Measurements from ENCODE around the gene COQ9.

Gene COQ9

GRCh38 chr16:57478396-57479204 lies 31.3 kb downstream of the COQ9 start:
- no peak for DNase-seq (ENCODE audit: extremely low read depth, insufficient read length)
- Histone ChIP-seq H3K4me3 (replicated peaks; ENCODE audit: low read depth, low read length) (no peak overlapping the region), H3K36me3 (ENCODE audit: control insufficient read depth, insufficient read depth, low read length) (no peaks in the 10 kb centered on the region; the same call in 1 of the 2 replicates), H3K27me3 (replicated peaks; ENCODE audit: control insufficient read depth, insufficient read depth, low read length) (no peaks in the 10 kb centered on the region; the same call in 1 of the 2 replicates)
- no peak for TF ChIP-seq CTCF (IDR thresholded peaks at IDR 0.05; ENCODE audit: insufficient read depth, low read length, poor library complexity, severe bottlenecking)

- TF ChIP-seq CTCF (IDR thresholded peaks at IDR 0.05; ENCODE audit: insufficient read depth, low read length, poor library complexity, severe bottlenecking), result no peak
- no peaks in the 10 kb centered on the region; the same call in 1 of the 2 replicates for H3K27me3 ChIP-seq (replicated peaks; ENCODE audit: control insufficient read depth, insufficient read depth, low read length)
- no peak for DNase-seq (ENCODE audit: extremely low read depth, insufficient read length)
- no peak overlapping the region for H3K4me3 ChIP-seq (replicated peaks; ENCODE audit: low read depth, low read length)
- H3K36me3 ChIP-seq (ENCODE audit: control insufficient read depth, insufficient read depth, low read length), result no peaks in the 10 kb centered on the region
Observed at GRCh38 chr16:57479205-57479975, 32.1 kb downstream of the COQ9 start.

GRCh38 chr16:57479976-57480753 lies 32.9 kb downstream of the COQ9 start:
- H3K27me3 ChIP-seq (replicated peaks; ENCODE audit: control insufficient read depth, insufficient read depth, low read length), result no peaks in the 10 kb centered on the region; the same call in 1 of the 2 replicates
- no peak overlapping the region for H3K4me3 ChIP-seq (replicated peaks; ENCODE audit: low read depth, low read length)
- H3K36me3 ChIP-seq (ENCODE audit: control insufficient read depth, insufficient read depth, low read length), result no peaks in the 10 kb centered on the region
- TF ChIP-seq CTCF (IDR thresholded peaks at IDR 0.05; ENCODE audit: insufficient read depth, low read length, poor library complexity, severe bottlenecking), result no peak
- no peak for DNase-seq (ENCODE audit: extremely low read depth, insufficient read length)

GRCh38 chr16:57480754-57481230 lies 33.5 kb downstream of the COQ9 start:
- DNase-seq (ENCODE audit: extremely low read depth, insufficient read length), result no peak
- Histone ChIP-seq H3K4me3 (replicated peaks; ENCODE audit: low read depth, low read length) (no peak overlapping the region), H3K36me3 (ENCODE audit: control insufficient read depth, insufficient read depth, low read length) (no peaks in the 10 kb centered on the region), H3K27me3 (replicated peaks; ENCODE audit: control insufficient read depth, insufficient read depth, low read length) (no peaks in the 10 kb centered on the region; the same call in 1 of the 2 replicates)
- no peak for TF ChIP-seq CTCF (IDR thresholded peaks at IDR 0.05; ENCODE audit: insufficient read depth, low read length, poor library complexity, severe bottlenecking)

- no peak overlapping the region for H3K4me3 ChIP-seq (replicated peaks; ENCODE audit: low read depth, low read length)
- no peaks in the 10 kb centered on the region; the same call in 1 of the 2 replicates for H3K27me3 ChIP-seq (replicated peaks; ENCODE audit: control insufficient read depth, insufficient read depth, low read length)
- no peaks in the 10 kb centered on the region for H3K36me3 ChIP-seq (ENCODE audit: control insufficient read depth, insufficient read depth, low read length)
- TF ChIP-seq CTCF (IDR thresholded peaks at IDR 0.05; ENCODE audit: insufficient read depth, low read length, poor library complexity, severe bottlenecking), result no peak
- no peak for DNase-seq (ENCODE audit: extremely low read depth, insufficient read length)
Observed at GRCh38 chr16:57481421-57481820, 34.1 kb downstream of the COQ9 start.
